Measurements from ENCODE around the gene PRSS53. TPM values are rescaled to one million over a fixed set of nuclear protein-coding genes. Genes with fewer than 3 reads are reported as not detected.

The PRSS53 gene
- total and polyA plus RNA-seq, 12 donors, result 0.21 to 2.9 (median 0.51) TPM

- 27 to 28% methylated on average over 18 of the region's 18 CpGs for WGBS, 2 donors
- DNase-seq, result no peak
- Histone ChIP-seq H3K9me3 (no peaks in the 10 kb centered on the region), H3K27ac (no peak overlapping the region), H3K4me3 (peak overlapping the region in 1 of 10 donors; percentile 5), H3K4me1 (peaks cover 8 to 43% (median 32%) of the 10 kb centered on the region in 9 donors), H3K27me3 (no peaks in the 10 kb centered on the region), H3K36me3 (peaks cover 0 to 36% (median 21%) of the 10 kb centered on the region in 9 donors)
- intact Hi-C loops (cut with DNase I), result no loop called here
- no peak for TF ChIP-seq CTCF (IDR thresholded peaks at IDR 0.05)
- ATAC-seq, result peak in 1 of 8 donors; percentile 1
These were observed 46.1 kb upstream of the PRSS53 start for GRCh38 chr16:31134625-31135534.

- intact Hi-C loops (cut with DNase I), result no loop called here
- 20 to 25% methylated on average over 5 of the region's 5 CpGs for WGBS, 2 donors
- Histone ChIP-seq H3K4me3 (no peak overlapping the region), H3K4me1 (peaks cover 10 to 48% (median 36%) of the 10 kb centered on the region in 9 donors), H3K27me3 (no peaks in the 10 kb centered on the region), H3K9me3 (no peaks in the 10 kb centered on the region), H3K36me3 (peaks cover 0 to 43% (median 27%) of the 10 kb centered on the region in 9 donors), H3K27ac (no peak overlapping the region)
- DNase-seq (no peak), ATAC-seq (peak in 1 of 8 donors; percentile 21)
- no peak for TF ChIP-seq CTCF (IDR thresholded peaks at IDR 0.05)
These were observed 45.4 kb upstream of the PRSS53 start for GRCh38 chr16:31134091-31134571.

- DNase-seq, result no peak
- intact Hi-C loops (cut with DNase I), result no loop called here
- TF ChIP-seq CTCF (IDR thresholded peaks at IDR 0.05), result no peak
- no peak overlapping the region for H3K27ac ChIP-seq
- H3K4me3 ChIP-seq, result no peak overlapping the region
- WGBS, 2 donors, result 91 to 95% methylated on average over 6 of the region's 6 CpGs
- no peak for ATAC-seq
- no peaks in the 10 kb centered on the region for H3K9me3 ChIP-seq
- H3K27me3 ChIP-seq, result no peaks in the 10 kb centered on the region
- peaks cover 0 to 54% (median 30%) of the 10 kb centered on the region in 9 donors for H3K36me3 ChIP-seq
- peaks cover 3 to 49% (median 38%) of the 10 kb centered on the region in 9 donors for H3K4me1 ChIP-seq
These were observed 44.3 kb upstream of the PRSS53 start for GRCh38 chr16:31133046-31133501.

- no peak for TF ChIP-seq CTCF (IDR thresholded peaks at IDR 0.05)
- ATAC-seq (no peak), DNase-seq (no peak)
- 87 to 89% methylated on average over 20 of the region's 20 CpGs for WGBS, 2 donors
- Histone ChIP-seq H3K4me1 (peaks cover 3 to 56% (median 40%) of the 10 kb centered on the region in 9 donors), H3K27me3 (no peaks in the 10 kb centered on the region), H3K27ac (no peak overlapping the region), H3K36me3 (peaks cover 0 to 60% (median 36%) of the 10 kb centered on the region in 9 donors), H3K9me3 (no peaks in the 10 kb centered on the region), H3K4me3 (no peak overlapping the region)
- intact Hi-C loops (cut with DNase I), result no loop called here
These were observed 43.7 kb upstream of the PRSS53 start for GRCh38 chr16:31132303-31132979.
